ENCODE results near the gene DHX58.

DNA sequence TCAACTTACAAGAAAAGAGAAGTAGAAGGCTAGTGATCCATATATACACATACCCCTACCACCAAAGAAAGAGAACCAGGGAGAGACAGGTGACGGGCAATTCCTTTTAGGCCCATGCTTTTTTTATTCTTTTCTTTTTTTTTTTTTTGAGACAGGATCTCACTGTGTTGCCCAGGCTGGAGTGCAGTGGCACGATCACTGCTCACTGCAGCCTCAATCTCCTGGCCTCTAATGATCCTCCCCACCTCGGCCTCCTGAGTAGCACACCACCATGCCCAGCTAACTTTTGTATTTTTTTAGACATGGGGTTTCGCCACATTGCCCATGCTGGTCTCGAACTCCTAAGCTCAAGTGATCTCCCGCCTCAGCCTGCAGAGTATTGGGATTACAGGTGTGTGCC, 14.9 kb upstream of the DHX58 start:
- TF ChIP-seq, protein P1, sequence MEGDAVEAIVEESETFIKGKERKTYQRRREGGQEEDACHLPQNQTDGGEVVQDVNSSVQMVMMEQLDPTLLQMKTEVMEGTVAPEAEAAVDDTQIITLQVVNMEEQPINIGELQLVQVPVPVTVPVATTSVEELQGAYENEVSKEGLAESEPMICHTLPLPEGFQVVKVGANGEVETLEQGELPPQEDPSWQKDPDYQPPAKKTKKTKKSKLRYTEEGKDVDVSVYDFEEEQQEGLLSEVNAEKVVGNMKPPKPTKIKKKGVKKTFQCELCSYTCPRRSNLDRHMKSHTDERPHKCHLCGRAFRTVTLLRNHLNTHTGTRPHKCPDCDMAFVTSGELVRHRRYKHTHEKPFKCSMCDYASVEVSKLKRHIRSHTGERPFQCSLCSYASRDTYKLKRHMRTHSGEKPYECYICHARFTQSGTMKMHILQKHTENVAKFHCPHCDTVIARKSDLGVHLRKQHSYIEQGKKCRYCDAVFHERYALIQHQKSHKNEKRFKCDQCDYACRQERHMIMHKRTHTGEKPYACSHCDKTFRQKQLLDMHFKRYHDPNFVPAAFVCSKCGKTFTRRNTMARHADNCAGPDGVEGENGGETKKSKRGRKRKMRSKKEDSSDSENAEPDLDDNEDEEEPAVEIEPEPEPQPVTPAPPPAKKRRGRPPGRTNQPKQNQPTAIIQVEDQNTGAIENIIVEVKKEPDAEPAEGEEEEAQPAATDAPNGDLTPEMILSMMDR (IDR thresholded peaks at IDR 0.05): no peak
- TF ChIP-seq POLR2A (IDR thresholded peaks at IDR 0.05): no peak

Measured in testis (tissue), 2 donors.